ENCODE data around the gene PAPPA2.

Gene PAPPA2

GRCh38 chr1:176775996-176776395, 313.0 kb downstream of the PAPPA2 start:
- no peak for DNase-seq

GRCh38 chr1:176778056-176778455, 315.1 kb downstream of the PAPPA2 start:
- no peak for DNase-seq

DNA sequence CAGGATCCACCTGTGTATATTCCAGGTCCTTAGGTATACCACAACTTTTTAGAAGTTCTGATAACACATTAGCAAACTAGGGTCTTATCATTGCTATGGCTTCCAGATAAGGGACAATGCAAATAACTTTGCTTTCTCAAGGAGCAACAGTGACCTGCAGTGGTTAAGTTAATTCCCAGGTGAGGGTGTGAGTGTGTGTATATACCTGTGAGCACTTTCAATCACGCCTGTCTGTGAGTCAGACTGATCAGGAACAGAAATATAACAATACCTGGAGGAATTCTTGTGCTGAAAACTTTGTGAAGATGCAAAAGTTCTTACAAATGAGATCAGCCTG, 317.0 kb downstream of the PAPPA2 start:
- DNase-seq = no peak

- DNase-seq = no peak
Observed at GRCh38 chr1:176783309-176783708, 320.3 kb downstream of the PAPPA2 start.

GRCh38 chr1:176785056-176785455, 322.1 kb downstream of the PAPPA2 start:
- no peak for DNase-seq

- no peak for DNase-seq
Observed at GRCh38 chr1:176785791-176786190, 322.8 kb downstream of the PAPPA2 start.

- DNase-seq = no peak
Observed at GRCh38 chr1:176786274-176786673, 323.3 kb downstream of the PAPPA2 start.

DNA sequence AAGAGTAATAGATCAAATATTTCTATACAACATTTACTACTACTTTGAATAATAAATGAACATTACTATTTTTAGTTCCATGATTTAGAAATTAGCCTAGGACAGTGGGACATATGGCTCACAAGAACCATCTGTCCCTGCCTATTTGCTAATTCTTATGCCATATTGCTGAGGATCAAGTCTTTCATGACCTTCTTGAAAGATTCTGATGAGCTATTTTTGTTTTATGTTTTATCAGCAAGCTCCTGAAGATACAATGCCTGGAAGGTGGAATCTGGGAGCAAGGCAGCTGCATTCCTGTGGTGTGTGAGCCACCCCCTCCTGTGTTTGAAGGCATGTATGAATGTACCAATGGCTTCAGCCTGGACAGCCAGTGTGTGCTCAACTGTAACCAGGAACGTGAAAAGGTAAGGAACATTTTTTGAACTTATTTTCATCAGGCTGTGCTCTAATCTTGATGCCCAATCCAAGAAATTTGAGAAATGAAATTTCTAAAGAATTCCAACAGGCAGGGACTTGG, 326.7 kb downstream of the PAPPA2 start:
- no peak for DNase-seq

DNA sequence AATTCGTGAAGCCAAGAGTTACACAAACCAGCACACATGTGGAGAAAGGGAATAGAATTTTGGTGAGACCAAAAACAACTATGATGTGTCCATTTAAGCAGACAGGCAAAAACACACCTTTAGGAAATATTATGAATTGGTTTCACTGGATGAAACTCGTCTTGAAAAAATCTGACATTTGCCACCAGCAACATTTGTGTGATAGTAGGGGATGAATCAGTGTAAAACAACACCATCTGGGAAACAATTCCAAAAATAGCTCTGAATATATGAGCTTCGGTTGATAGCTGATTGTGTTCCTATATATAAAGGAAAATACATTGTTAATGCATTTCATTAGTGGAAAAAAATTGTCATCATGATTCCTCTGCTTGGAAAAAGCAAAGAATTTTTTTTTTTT, 327.8 kb downstream of the PAPPA2 start:
- no peak for DNase-seq

DNA sequence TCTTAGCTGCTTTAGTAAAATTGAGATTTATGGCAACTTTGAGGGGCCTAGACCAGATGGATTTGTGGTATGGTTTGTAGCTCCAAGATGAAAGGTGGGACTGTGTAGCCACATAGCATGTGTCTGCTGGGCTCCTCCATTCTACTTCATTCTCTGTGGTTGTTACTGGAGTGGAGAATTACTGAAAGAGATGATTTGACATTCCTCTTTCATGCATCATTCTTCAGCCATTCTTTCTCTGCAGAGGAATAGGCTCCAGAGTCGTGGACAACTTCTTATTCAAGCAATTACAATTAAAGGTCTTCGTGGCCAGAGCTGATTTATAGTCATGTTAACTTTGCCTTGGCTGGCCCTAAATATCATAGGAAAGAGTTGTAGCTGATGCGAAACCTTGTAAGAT, 328.9 kb downstream of the PAPPA2 start:
- DNase-seq = no peak

DNA sequence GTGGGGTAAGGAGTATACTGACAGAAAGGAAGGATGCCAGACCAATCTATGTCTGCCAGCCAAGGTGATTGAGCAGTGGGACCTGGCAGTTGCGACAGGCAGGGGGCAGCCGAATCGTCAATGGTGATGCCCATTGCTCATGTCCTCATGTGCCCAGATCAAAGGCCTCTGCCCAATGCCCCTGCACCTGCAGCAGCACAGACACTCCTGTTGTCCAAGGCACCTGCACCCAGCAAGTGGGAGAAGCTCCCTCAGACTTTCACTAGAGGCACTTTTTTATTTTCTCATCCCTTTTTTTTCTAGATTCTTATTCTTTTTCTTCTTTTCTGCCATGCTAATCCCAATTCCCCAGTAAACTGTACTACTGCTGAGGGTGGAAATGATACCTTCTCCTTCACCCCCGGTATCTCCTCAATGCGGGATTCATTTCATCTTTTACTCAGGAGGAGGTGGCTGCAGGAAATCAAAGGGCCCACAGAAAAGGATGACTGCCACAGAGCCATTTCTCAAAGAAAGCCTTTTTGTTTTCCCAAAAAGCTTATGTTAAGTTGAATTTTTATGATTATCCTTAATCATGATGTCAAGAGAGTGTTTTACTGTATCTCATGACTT, 332.0 kb downstream of the PAPPA2 start:
- no peak for DNase-seq

DNA sequence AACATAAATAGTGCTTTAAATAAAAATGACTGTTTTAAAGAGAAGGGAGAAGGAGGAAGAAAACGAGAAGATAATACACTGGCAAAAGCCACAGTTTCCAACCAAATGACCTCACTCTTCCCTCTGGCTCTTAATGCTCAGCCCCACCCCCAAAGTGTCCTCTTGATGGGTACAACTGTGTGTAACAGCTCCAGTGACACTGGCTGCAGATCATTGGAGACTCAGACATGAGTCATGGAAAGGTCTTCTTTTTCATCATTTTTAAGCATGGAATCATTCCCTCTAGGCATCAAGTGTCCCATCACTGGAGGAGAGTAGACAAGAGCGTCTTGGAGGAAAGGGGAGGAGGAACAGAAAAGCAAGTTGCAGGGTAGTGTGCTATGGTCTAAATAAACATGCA, 333.0 kb downstream of the PAPPA2 start:
- DNase-seq = no peak

GRCh38 chr1:176796583-176796982, 333.6 kb downstream of the PAPPA2 start:
- DNase-seq = no peak

GRCh38 chr1:176799327-176799726, 336.4 kb downstream of the PAPPA2 start:
- DNase-seq = no peak

- DNase-seq = no peak
Observed at GRCh38 chr1:176800978-176801513, 338.1 kb downstream of the PAPPA2 start.

GRCh38 chr1:176801514-176802020, 338.6 kb downstream of the PAPPA2 start:
- DNase-seq = no peak

DNA sequence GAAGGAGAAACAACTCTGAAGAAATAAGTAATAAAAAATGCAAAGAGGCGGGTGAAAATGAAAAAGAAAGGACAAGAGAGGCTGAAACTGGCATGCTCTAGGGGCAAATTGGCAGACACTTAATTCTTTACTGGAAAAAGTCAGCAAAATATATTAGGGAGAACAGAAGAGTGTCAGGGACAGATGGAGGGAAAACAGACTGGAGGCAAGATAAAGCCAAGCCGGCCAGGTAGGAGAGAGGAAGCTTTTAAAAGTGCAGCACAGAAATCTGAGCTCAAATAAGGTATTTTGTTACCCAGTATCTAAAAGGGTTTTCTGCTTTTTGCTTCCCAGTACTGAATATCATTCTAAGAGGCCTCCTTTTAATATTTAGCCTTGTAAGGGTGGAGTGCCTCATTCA, 339.3 kb downstream of the PAPPA2 start:
- no peak for DNase-seq

DNA sequence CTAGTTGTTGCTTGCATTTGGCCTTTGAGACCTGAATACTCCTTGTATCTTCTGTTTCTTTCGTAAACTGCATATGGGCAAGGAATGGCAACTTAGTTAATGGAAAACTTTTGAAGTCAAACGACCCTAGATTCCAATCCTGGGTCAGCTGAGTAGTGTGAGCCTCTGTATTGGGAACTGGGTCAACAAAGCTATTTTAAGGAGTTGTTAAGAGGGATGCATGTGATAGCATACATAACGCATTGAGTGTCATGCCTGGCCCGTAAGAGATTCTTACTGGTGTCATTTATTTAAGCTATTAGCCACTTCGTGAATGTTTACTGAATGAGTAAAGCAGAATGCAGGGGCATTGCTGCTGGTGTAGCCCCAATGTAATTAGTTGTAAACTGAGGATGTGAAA, 340.1 kb downstream of the PAPPA2 start:
- no peak for DNase-seq

GRCh38 chr1:176803596-176803995, 340.6 kb downstream of the PAPPA2 start:
- no peak for DNase-seq

DNA sequence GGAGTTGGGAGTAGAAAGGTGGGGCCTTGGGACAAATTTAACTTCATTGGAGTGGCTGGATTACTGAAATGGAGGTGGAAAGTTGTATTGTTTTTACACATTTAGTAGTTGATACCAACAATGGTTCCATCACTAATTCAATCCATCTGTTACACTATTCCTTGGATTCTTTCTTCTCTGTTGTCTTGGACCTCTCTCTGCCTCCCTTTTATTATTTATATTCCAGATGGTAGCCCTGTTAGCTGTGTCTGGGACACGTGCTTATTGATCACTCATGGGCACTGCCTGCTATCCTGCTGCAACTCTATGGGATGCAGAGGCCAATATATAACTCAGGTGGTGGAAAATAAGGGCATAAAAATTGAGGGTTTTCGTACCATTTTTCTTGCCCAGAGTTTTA, 346.3 kb downstream of the PAPPA2 start:
- no peak for DNase-seq

- DNase-seq = no peak
Observed at GRCh38 chr1:176811511-176812288, 348.7 kb downstream of the PAPPA2 start.

- DNase-seq = no peak
Observed at GRCh38 chr1:176815621-176816020, 352.6 kb downstream of the PAPPA2 start.

GRCh38 chr1:176816232-176816631, 353.3 kb downstream of the PAPPA2 start:
- no peak for DNase-seq

GRCh38 chr1:176820391-176821031, 357.5 kb downstream of the PAPPA2 start:
- no peak for DNase-seq
